NB4 (cell line): ENCODE results near the gene KIF1A.

Source experiments
- DNase-seq: peaks from one replicate; pipeline ENCODE4 v3.0.0; 2010; ENCODE audit warnings: low read depth
- H3K4me3 ChIP-seq: one replicate; pipeline ENCODE4 v1.5.1; 2011; ENCODE audit warnings: mild to moderate bottlenecking, low read depth, low read length, moderate library complexity
- CTCF ChIP-seq: IDR thresholded peaks from one replicate; pipeline ENCODE4 v1.5.1; 2012; ENCODE audit warnings: low read depth, low read length
- MAX ChIP-seq: IDR thresholded peaks from 2 replicates; pipeline ENCODE4 v1.6.1; 2011; ENCODE audit warnings: low read depth, low read length
- MYC ChIP-seq: IDR thresholded peaks from 2 replicates; pipeline ENCODE4 v1.6.1; 2011; ENCODE audit warnings: low read depth, low read length
- POLR2A ChIP-seq: IDR thresholded peaks from 2 replicates; pipeline ENCODE4 v1.6.1; 2011; ENCODE audit warnings: mild to moderate bottlenecking; ENCODE audit not compliant: insufficient read length; ENCODE audit errors: extremely low read depth

KIF1A gene

DNA sequence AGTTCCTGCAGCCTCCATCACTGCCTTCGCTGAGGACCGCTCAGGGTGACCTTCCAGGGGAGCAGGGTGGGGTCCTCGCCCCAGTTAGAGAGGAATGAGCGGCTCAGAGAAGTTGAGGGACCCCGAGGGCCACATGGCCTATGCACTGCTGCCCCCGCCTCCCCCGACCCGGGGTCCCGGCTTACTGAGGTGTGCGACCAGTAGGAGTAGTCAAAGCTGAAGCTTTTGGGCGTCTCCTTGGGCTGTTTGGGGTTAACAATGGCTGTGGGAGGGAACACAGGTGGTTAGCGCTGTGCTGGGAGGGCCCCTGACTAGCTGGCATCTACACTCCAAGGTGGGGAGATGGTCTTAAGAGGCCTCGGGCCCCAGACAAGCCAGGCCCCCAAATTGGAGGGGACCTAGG is 31.0 kb downstream of the KIF1A start:
- no peak overlapping the region for H3K4me3 ChIP-seq
- DNase-seq, result no peak
- TF ChIP-seq POLR2A (no peak), MYC (no peak), CTCF (no peak), MAX (no peak)

DNA sequence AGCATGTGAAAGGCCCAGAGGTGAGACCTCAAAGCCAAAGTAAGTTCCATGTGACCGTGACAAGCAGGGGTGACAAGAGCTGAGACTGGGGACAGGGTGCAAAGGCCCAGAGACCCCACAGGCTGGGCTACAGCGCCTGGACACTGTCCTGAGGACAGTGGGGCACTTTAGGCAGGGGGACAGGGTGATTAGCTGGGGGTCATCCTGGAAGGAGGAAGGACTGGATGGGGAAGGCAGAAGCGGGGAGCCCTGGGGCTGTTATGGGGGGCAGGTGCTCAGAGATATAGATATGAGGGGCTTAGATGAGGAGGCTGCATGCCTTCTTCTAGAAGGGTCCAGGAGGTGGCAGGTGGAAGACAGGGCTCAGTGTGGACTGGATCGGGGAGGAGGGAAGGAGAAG is 31.5 kb downstream of the KIF1A start:
- no peak for DNase-seq
- H3K4me3 ChIP-seq, result no peak overlapping the region
- TF ChIP-seq CTCF (no peak), POLR2A (no peak), MAX (no peak), MYC (no peak)

- no peak for TF ChIP-seq MYC
- TF ChIP-seq MAX, result no peak
- no peak for TF ChIP-seq POLR2A
- TF ChIP-seq CTCF, result no peak
- H3K4me3 ChIP-seq, result no peak overlapping the region
- no peak for DNase-seq
These were observed 32.2 kb downstream of the KIF1A start for GRCh38 chr2:240787521-240788472.

GRCh38 chr2:240786871-240787311 is 33.1 kb downstream of the KIF1A start:
- TF ChIP-seq POLR2A (no peak), CTCF (no peak), MYC (no peak), MAX (no peak)
- no peak overlapping the region for H3K4me3 ChIP-seq
- no peak for DNase-seq

DNA sequence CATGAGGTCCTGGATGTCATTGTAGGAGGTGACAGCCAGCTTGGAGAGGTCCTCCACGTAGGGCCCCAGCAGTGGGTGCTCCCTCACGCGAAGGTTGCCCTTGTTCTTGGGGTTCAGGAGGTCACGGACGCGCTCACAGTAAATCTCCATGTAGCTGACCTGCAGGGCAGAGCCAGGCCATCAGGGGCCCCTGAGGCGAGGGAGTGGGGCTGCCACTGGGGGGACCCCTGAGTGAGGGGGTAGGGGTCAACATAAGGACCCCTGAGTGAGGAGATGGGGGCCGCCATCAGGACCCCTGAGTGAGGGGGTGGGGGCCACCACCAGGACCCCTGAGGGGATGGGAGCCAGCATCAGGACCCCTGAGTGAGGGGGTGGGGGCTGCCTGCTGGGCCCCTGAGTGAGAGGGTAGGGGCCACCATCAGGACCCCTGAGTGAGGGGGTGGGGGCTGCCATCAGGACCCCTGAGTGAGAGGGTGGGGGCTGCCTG is 33.6 kb downstream of the KIF1A start:
- no peak overlapping the region for H3K4me3 ChIP-seq
- DNase-seq, result no peak
- TF ChIP-seq CTCF, result no peak
- TF ChIP-seq MAX, result no peak
- no peak for TF ChIP-seq POLR2A
- no peak for TF ChIP-seq MYC
